Measurements from ENCODE around the gene SLC9A3. TPM values are rescaled to one million over a fixed set of nuclear protein-coding genes. Genes with fewer than 3 reads are reported as not detected.

The SLC9A3 gene
- total RNA-seq, 1 donor from 2014 or later: 3.9 TPM

DNA sequence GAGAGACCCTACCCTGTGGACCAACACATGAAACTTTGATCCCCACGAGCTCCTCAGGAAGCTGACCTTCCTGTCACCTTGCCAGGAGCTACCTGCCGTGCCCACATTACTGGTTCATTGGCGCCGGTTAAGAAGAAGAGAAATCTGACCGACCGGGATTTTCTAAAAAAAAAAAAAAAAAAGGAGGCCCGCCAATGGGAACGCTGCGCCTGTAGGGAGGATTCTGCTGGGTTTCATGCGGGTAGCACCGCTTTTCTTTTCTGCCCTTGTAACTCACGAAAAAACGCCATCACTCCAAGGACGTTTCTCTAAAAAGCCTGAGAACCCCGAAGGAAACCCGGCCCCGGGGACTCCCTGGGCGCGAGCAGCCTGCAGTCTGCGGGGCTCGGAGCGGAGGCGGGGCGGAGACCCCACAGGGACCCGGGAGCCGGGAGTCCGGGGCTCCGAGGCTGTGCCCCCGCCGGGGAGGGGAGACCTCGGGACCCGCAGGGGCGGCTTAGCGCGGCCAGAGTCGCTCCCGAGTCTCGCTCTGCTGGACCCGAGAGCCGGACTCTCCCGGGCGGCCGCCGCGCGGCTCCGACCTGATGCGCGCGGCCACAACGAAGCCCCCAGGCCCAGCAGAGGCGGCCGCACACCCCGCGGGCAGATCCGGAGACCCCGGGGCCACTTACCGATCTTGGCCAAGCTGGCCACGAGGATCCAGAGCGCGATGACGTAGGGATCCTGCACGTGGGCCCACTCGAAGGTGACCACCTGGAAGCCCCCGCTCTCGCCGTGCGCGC is 617 bp downstream of the SLC9A3 start:
- Histone ChIP-seq H3K36me3 (no peaks in the 10 kb centered on the region), H3K4me3 (peak overlapping the region; percentile 10 to 31), H3K9me3 (no peaks in the 10 kb centered on the region), H3K27me3 (peaks cover 15% of the 10 kb centered on the region), H3K4me1 (peaks cover 15% of the 10 kb centered on the region), H3K27ac (no peak overlapping the region)
- intact Hi-C loops (cut with DNase I): no loop called here
- TF ChIP-seq POLR2AphosphoS5 (IDR thresholded peaks at IDR 0.05; ENCODE audit: insufficient read depth in 1 of 2, low read depth in 1 of 2): no peak
- TF ChIP-seq, protein P1, sequence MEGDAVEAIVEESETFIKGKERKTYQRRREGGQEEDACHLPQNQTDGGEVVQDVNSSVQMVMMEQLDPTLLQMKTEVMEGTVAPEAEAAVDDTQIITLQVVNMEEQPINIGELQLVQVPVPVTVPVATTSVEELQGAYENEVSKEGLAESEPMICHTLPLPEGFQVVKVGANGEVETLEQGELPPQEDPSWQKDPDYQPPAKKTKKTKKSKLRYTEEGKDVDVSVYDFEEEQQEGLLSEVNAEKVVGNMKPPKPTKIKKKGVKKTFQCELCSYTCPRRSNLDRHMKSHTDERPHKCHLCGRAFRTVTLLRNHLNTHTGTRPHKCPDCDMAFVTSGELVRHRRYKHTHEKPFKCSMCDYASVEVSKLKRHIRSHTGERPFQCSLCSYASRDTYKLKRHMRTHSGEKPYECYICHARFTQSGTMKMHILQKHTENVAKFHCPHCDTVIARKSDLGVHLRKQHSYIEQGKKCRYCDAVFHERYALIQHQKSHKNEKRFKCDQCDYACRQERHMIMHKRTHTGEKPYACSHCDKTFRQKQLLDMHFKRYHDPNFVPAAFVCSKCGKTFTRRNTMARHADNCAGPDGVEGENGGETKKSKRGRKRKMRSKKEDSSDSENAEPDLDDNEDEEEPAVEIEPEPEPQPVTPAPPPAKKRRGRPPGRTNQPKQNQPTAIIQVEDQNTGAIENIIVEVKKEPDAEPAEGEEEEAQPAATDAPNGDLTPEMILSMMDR (IDR thresholded peaks at IDR 0.05): no peak
- no peak for TF ChIP-seq POLR2A (IDR thresholded peaks at IDR 0.05)
- no peak for DNase-seq (ENCODE audit: extremely low spot score in 2 of 2)

DNA sequence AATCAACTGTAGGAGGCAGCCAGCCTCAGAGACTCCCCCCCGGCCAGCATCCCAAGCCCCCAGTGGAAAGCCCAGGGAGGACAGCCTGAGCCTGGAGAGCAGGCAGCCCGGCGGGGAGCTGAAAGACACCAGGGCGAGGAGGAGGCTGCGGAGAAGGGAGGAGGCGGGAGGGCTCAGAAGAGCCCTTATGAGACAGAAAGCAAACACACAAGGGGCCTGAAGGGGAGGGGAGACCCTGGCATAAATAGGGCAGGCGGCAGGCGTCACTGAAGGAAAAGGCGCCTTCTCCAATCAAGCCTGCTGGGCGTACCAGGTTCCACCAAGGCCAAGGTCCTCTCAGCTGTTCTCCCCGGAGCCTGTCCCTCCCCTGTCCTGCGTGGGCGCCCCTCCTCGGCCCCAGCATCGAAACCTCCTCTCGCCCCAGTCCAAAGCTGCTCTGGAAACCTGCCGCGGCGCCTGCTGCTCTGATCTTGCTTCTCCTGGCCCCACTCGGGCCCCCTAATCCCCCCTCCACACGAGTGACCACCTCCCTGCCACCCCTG is 1.3 kb downstream of the SLC9A3 start:
- no peak for TF ChIP-seq POLR2A (IDR thresholded peaks at IDR 0.05)
- no peak for TF ChIP-seq POLR2AphosphoS5 (IDR thresholded peaks at IDR 0.05; ENCODE audit: insufficient read depth in 1 of 2, low read depth in 1 of 2)
- TF ChIP-seq, protein P1 (IDR thresholded peaks at IDR 0.05): no peak
- Histone ChIP-seq H3K36me3 (no peaks in the 10 kb centered on the region), H3K4me3 (no peak overlapping the region), H3K27me3 (peaks cover 15% of the 10 kb centered on the region), H3K9me3 (no peaks in the 10 kb centered on the region), H3K4me1 (peaks cover 20% of the 10 kb centered on the region), H3K27ac (no peak overlapping the region)
- intact Hi-C loops (cut with DNase I): no loop called here
- no peak for DNase-seq (ENCODE audit: extremely low spot score in 2 of 2)

DNA sequence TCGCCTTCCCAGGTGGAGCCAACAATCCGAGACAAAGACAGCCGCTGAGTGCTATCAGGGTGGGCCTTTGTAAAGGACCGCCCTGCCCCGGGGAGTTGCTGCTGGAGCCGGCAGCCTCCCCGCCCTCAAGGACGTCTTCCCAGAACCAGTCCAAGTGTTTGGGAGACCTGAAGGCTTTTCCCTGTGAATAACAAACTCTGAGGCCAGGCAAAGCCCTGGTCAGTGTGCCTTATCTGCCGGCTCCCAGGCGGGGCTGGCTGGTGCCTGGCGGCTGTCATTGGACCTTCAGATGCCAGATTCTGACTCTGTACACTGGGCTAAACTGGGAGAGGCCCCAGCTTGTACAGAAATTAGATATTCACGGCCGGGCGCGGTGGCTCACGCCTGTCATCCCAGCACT is 2.1 kb downstream of the SLC9A3 start:
- H3K27ac ChIP-seq: no peak overlapping the region
- peaks cover 15% of the 10 kb centered on the region for H3K27me3 ChIP-seq
- DNase-seq (ENCODE audit: extremely low spot score in 2 of 2): no peak
- H3K4me3 ChIP-seq: no peak overlapping the region
- no peaks in the 10 kb centered on the region for H3K36me3 ChIP-seq
- TF ChIP-seq POLR2AphosphoS5 (IDR thresholded peaks at IDR 0.05; ENCODE audit: insufficient read depth in 1 of 2, low read depth in 1 of 2): no peak
- no peaks in the 10 kb centered on the region for H3K9me3 ChIP-seq
- intact Hi-C loops (cut with DNase I): no loop called here
- peaks cover 20% of the 10 kb centered on the region for H3K4me1 ChIP-seq

DNA sequence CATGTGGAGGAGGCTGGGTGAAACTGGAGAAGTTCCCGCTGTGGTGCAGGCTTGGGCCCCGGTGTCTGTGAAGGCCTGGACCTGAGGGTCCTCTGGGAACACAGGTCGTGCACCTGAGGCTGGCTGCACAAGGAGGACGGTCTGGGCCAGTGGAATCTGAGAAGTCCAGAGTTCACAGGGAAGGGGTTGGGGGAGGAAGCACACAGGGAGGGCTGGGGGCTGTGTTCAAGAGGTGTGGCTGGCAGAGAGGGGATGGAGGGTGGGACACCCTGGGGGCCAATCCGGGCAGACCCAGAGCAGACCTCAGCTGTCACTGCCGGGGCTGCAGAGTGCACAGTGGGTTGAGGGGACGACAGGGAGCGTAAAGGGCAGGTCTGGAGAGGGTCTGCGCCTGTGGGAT is 2.6 kb downstream of the SLC9A3 start:
- peaks cover 10% of the 10 kb centered on the region for H3K27me3 ChIP-seq
- intact Hi-C loops (cut with DNase I): no loop called here

DNA sequence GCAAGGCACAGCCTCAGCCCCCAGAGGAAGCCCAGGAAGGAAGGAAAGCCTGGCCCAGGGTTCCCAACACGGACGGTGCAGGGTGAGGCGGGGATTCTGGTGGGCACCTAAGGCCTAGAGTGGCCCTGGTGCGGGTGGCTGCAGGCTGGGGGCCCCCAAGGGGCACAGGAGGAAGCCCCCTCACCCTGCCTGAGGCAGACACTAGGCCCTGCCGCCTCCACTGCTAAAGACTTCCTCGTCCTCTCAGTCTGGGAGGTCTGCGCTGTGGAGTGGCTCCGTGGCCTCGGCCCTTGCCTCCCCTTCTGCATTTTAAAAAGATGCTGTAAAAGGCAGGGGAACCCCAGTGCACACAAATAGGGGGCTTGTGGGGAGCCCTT is 3.4 kb downstream of the SLC9A3 start:
- DNase-seq (ENCODE audit: extremely low spot score in 2 of 2): no peak
- intact Hi-C loops (cut with DNase I): no loop called here

More for the DNA sequence above, 2.6 kb downstream of the SLC9A3 start:
- Histone ChIP-seq H3K4me1 (peaks cover 20% of the 10 kb centered on the region), H3K36me3 (no peaks in the 10 kb centered on the region), H3K9me3 (no peaks in the 10 kb centered on the region), H3K27ac (no peak overlapping the region), H3K4me3 (no peak overlapping the region)
- TF ChIP-seq POLR2AphosphoS5 (IDR thresholded peaks at IDR 0.05; ENCODE audit: insufficient read depth in 1 of 2, low read depth in 1 of 2) (no peak), POLR2A (IDR thresholded peaks at IDR 0.05) (no peak)
- TF ChIP-seq, protein P1 (IDR thresholded peaks at IDR 0.05): no peak
- DNase-seq (ENCODE audit: extremely low spot score in 2 of 2): no peak

More for the DNA sequence above, 3.4 kb downstream of the SLC9A3 start:
- Histone ChIP-seq H3K36me3 (no peaks in the 10 kb centered on the region), H3K27ac (no peak overlapping the region), H3K9me3 (no peaks in the 10 kb centered on the region), H3K4me1 (peaks cover 20% of the 10 kb centered on the region), H3K4me3 (no peak overlapping the region), H3K27me3 (peaks cover 5% of the 10 kb centered on the region)
- TF ChIP-seq, protein P1 (IDR thresholded peaks at IDR 0.05): no peak
- TF ChIP-seq POLR2AphosphoS5 (IDR thresholded peaks at IDR 0.05; ENCODE audit: insufficient read depth in 1 of 2, low read depth in 1 of 2) (no peak), POLR2A (IDR thresholded peaks at IDR 0.05) (no peak)
